SK-N-SH treated with all-trans-retinoic acid at 6 μM for 48 hours (cell line): ENCODE measurements around the gene CCP110.

ENCODE experiments used
- ATAC-seq: fragments of 200-7000 bp; cut with Tn5 transposase; 3 replicates; pipeline ENCODE4 v1.9.1; 2020; ENCODE audit warnings: mild to moderate bottlenecking, moderate library complexity
- ARNTL ChIP-seq: fragments of 450-650 bp; formaldehyde crosslinking; IDR thresholded peaks from 2 replicates; pipeline ENCODE4 v1.5.0; 2020; ENCODE audit warnings: low read depth, mild to moderate bottlenecking, moderate library complexity, borderline replicate concordance
- CREB5 ChIP-seq: fragments of 250-450 bp; sonication (Bioruptor Pico); IDR thresholded peaks from 2 replicates; pipeline ENCODE4 v1.5.1; 2020; ENCODE audit warnings: low read depth, mild to moderate bottlenecking, moderate library complexity
- ESRRG ChIP-seq: fragments of 250-450 bp; sonication (Bioruptor Pico); IDR thresholded peaks from 2 replicates; pipeline ENCODE4 v1.6.1; 2021; ENCODE audit warnings: mild to moderate bottlenecking
- GLIS3 ChIP-seq: fragments of 250-450 bp; sonication (Bioruptor Pico); IDR thresholded peaks from 2 replicates; pipeline ENCODE4 v1.5.0; 2020; ENCODE audit warnings: mild to moderate bottlenecking, moderate library complexity
- ISL1 ChIP-seq: fragments of 250-450 bp; sonication (Bioruptor Pico); IDR thresholded peaks from 2 replicates; pipeline ENCODE4 v2.1.2; 2022; ENCODE audit warnings: mild to moderate bottlenecking, moderate library complexity
- OSR1 ChIP-seq: fragments of 250-450 bp; sonication (Bioruptor Pico); IDR thresholded peaks from 2 replicates; pipeline ENCODE4 v1.8.0; 2022; ENCODE audit warnings: moderate library complexity, mild to moderate bottlenecking, inconsistent platforms
- RARB ChIP-seq: fragments of 250-450 bp; sonication (Bioruptor Pico); IDR thresholded peaks from 2 replicates; pipeline ENCODE4 v1.8.0; 2021; ENCODE audit warnings: mild to moderate bottlenecking, moderate library complexity
- SNAI2 ChIP-seq: fragments of 250-450 bp; sonication (Bioruptor Pico); IDR thresholded peaks from 2 replicates; pipeline ENCODE4 v1.5.0; 2020; ENCODE audit warnings: mild to moderate bottlenecking, moderate library complexity
- TCF4 ChIP-seq: fragments of 250-450 bp; sonication (Bioruptor Pico); IDR thresholded peaks from 2 replicates; pipeline ENCODE4 v1.8.0; 2021; ENCODE audit warnings: mild to moderate bottlenecking, moderate library complexity, borderline replicate concordance
- TOX ChIP-seq: fragments of 250-450 bp; sonication (Bioruptor Pico); IDR thresholded peaks from 2 replicates; pipeline ENCODE4 v1.8.0; 2021; ENCODE audit warnings: mild to moderate bottlenecking, moderate library complexity, borderline replicate concordance
- ZC3H10 ChIP-seq: fragments of 250-450 bp; sonication (Bioruptor Pico); IDR thresholded peaks from 2 replicates; pipeline ENCODE4 v1.5.1; 2021; ENCODE audit warnings: mild to moderate bottlenecking, moderate library complexity
- ZFP3 ChIP-seq: fragments of 250-450 bp; sonication (Bioruptor Pico); IDR thresholded peaks from 2 replicates; pipeline ENCODE4 v1.5.0; 2020; ENCODE audit warnings: mild to moderate bottlenecking, moderate library complexity
- ZFP30 ChIP-seq: fragments of 450-650 bp; formaldehyde crosslinking; IDR thresholded peaks from 2 replicates; pipeline ENCODE4 v1.5.0; 2022; ENCODE audit warnings: mild to moderate bottlenecking, moderate library complexity
- ZNF70 ChIP-seq: fragments of 450-650 bp; formaldehyde crosslinking; IDR thresholded peaks from 2 replicates; pipeline ENCODE4 v1.5.0; 2020; ENCODE audit warnings: mild to moderate bottlenecking, moderate library complexity
- ZNF8 ChIP-seq: fragments of 450-650 bp; formaldehyde crosslinking; IDR thresholded peaks from 2 replicates; pipeline ENCODE4 v1.5.0; 2020; ENCODE audit warnings: mild to moderate bottlenecking, moderate library complexity
- TF ChIP-seq, protein P1 (sequence below): fragments of 250-450 bp; sonication (Bioruptor Pico); IDR thresholded peaks from 2 replicates; pipeline ENCODE4 v1.8.0; 2020; ENCODE audit warnings: mild to moderate bottlenecking, moderate library complexity, borderline replicate concordance
- TF ChIP-seq, protein P2 (sequence below): fragments of 250-450 bp; sonication (Bioruptor Pico); IDR thresholded peaks from 2 replicates; pipeline ENCODE4 v1.5.0; 2020; ENCODE audit warnings: mild to moderate bottlenecking, moderate library complexity
- TF ChIP-seq, protein P3 (sequence below): fragments of 250-450 bp; sonication (Bioruptor Pico); IDR thresholded peaks from 2 replicates; pipeline ENCODE4 v1.5.1; 2021; ENCODE audit warnings: mild to moderate bottlenecking, moderate library complexity
- TF ChIP-seq, protein P4 (sequence below): fragments of 250-450 bp; sonication (Bioruptor Pico); IDR thresholded peaks from 2 replicates; pipeline ENCODE4 v1.8.0; 2021; ENCODE audit warnings: low read depth, mild to moderate bottlenecking, moderate library complexity, borderline replicate concordance

CCP110 gene

GRCh38 chr16:19486051-19486450 is 37.7 kb upstream of the CCP110 start (continued):
- TF ChIP-seq, protein P1, sequence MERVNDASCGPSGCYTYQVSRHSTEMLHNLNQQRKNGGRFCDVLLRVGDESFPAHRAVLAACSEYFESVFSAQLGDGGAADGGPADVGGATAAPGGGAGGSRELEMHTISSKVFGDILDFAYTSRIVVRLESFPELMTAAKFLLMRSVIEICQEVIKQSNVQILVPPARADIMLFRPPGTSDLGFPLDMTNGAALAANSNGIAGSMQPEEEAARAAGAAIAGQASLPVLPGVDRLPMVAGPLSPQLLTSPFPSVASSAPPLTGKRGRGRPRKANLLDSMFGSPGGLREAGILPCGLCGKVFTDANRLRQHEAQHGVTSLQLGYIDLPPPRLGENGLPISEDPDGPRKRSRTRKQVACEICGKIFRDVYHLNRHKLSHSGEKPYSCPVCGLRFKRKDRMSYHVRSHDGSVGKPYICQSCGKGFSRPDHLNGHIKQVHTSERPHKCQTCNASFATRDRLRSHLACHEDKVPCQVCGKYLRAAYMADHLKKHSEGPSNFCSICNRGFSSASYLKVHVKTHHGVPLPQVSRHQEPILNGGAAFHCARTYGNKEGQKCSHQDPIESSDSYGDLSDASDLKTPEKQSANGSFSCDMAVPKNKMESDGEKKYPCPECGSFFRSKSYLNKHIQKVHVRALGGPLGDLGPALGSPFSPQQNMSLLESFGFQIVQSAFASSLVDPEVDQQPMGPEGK, result no peak

DNA sequence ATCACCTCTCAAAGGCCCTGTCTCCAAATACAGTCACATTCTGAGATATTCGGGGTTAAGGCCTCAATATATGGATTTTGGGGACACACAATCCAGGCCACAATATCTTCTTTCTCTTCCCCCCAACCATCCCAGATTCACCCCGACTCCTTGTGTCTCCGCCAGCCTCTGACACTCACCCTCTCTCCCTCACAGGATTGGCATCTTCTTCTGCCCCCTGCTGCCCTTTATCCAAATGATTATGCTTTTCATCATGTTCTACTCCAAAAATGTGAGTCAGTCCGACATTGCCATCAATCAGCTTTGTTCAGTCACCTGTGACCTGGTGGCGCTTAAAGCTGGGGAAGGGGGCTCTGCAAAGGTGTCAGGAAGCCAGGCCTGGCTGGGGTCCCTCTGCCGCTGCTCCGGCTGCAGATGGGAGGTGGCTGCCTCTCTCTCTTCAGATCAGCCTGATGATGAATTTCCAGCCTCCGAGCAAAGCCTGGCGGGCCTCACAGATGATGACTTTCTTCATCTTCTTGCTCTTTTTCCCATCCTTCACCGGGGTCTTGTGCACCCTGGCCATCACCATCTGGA is 36.9 kb upstream of the CCP110 start:
- TF ChIP-seq, protein P2, sequence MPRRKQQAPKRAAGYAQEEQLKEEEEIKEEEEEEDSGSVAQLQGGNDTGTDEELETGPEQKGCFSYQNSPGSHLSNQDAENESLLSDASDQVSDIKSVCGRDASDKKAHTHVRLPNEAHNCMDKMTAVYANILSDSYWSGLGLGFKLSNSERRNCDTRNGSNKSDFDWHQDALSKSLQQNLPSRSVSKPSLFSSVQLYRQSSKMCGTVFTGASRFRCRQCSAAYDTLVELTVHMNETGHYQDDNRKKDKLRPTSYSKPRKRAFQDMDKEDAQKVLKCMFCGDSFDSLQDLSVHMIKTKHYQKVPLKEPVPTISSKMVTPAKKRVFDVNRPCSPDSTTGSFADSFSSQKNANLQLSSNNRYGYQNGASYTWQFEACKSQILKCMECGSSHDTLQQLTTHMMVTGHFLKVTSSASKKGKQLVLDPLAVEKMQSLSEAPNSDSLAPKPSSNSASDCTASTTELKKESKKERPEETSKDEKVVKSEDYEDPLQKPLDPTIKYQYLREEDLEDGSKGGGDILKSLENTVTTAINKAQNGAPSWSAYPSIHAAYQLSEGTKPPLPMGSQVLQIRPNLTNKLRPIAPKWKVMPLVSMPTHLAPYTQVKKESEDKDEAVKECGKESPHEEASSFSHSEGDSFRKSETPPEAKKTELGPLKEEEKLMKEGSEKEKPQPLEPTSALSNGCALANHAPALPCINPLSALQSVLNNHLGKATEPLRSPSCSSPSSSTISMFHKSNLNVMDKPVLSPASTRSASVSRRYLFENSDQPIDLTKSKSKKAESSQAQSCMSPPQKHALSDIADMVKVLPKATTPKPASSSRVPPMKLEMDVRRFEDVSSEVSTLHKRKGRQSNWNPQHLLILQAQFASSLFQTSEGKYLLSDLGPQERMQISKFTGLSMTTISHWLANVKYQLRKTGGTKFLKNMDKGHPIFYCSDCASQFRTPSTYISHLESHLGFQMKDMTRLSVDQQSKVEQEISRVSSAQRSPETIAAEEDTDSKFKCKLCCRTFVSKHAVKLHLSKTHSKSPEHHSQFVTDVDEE (CRISPR knock-in tag), result no peak
- TF ChIP-seq ZNF8 (CRISPR knock-in tag), result no peak
- no peak for ATAC-seq

GRCh38 chr16:19488213-19488640 is 35.5 kb upstream of the CCP110 start:
- no peak for ATAC-seq
- no peak for TF ChIP-seq ZFP30 (CRISPR knock-in tag)
- TF ChIP-seq ARNTL (CRISPR knock-in tag), result no peak
- TF ChIP-seq ZFP3 (CRISPR knock-in tag), result no peak
- TF ChIP-seq ZNF70, result no peak
- TF ChIP-seq RARB, result no peak
- TF ChIP-seq ISL1 (CRISPR knock-in tag), result no peak
- TF ChIP-seq OSR1 (CRISPR knock-in tag), result no peak
- no peak for TF ChIP-seq ZNF8 (CRISPR knock-in tag)
- no peak for TF ChIP-seq ZC3H10 (CRISPR knock-in tag)
- TF ChIP-seq, protein P1, result no peak
- TF ChIP-seq CREB5 (CRISPR knock-in tag), result no peak
- no peak for TF ChIP-seq TCF4 (CRISPR knock-in tag)

DNA sequence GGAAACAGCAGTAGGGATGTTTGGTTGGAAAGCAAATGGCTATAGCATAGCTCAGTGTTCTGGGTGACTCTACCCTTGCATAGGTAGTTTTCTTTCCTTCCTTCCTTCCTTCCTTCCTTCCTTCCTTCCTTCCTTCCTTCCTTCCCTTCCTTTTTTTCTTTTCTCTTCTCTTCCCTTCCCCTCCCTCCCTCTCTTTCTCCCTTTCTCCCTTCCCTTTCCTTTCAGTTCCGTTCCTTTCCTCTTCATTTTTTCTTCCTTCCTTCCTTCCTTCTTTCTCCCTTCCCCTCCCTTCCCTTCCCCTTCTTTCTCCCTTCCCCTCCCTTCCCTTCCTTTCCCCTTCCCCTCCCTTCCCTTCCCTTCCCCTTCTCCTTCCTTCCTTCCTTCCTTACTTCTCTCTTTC is 33.1 kb upstream of the CCP110 start:
- TF ChIP-seq, protein P1, result no peak
- no peak for TF ChIP-seq ISL1 (CRISPR knock-in tag)
- TF ChIP-seq, protein P3, sequence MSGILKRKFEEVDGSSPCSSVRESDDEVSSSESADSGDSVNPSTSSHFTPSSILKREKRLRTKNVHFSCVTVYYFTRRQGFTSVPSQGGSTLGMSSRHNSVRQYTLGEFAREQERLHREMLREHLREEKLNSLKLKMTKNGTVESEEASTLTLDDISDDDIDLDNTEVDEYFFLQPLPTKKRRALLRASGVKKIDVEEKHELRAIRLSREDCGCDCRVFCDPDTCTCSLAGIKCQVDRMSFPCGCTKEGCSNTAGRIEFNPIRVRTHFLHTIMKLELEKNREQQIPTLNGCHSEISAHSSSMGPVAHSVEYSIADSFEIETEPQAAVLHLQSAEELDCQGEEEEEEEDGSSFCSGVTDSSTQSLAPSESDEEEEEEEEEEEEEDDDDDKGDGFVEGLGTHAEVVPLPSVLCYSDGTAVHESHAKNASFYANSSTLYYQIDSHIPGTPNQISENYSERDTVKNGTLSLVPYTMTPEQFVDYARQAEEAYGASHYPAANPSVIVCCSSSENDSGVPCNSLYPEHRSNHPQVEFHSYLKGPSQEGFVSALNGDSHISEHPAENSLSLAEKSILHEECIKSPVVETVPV (CRISPR knock-in tag), result no peak
- no peak for TF ChIP-seq ZFP30 (CRISPR knock-in tag)
- TF ChIP-seq ZNF8 (CRISPR knock-in tag), result no peak
- no peak for TF ChIP-seq ARNTL (CRISPR knock-in tag)
- no peak for TF ChIP-seq GLIS3 (CRISPR knock-in tag)
- TF ChIP-seq TCF4 (CRISPR knock-in tag), result no peak
- TF ChIP-seq ESRRG (CRISPR knock-in tag), result no peak
- TF ChIP-seq, protein P4, sequence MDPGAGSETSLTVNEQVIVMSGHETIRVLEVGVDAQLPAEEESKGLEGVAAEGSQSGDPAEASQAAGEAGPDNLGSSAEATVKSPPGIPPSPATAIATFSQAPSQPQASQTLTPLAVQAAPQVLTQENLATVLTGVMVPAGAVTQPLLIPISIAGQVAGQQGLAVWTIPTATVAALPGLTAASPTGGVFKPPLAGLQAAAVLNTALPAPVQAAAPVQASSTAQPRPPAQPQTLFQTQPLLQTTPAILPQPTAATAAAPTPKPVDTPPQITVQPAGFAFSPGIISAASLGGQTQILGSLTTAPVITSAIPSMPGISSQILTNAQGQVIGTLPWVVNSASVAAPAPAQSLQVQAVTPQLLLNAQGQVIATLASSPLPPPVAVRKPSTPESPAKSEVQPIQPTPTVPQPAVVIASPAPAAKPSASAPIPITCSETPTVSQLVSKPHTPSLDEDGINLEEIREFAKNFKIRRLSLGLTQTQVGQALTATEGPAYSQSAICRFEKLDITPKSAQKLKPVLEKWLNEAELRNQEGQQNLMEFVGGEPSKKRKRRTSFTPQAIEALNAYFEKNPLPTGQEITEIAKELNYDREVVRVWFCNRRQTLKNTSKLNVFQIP (CRISPR knock-in tag), result no peak
- TF ChIP-seq ZNF70, result no peak
- TF ChIP-seq TOX (CRISPR knock-in tag), result no peak
- TF ChIP-seq ZC3H10 (CRISPR knock-in tag), result no peak
- no peak for TF ChIP-seq SNAI2
- TF ChIP-seq RARB, result no peak
- ATAC-seq, result no peak
